Thyroid gland (tissue), 4 donors: ENCODE measurements around the gene TXNL1. TPM values are rescaled to one million over a fixed set of nuclear protein-coding genes. Genes with fewer than 3 reads are reported as not detected.
"Not testable (repeated sequence)": the region's sequence is repeated elsewhere in the genome, so short reads cannot be mapped to it uniquely, and the experiment has no call there.

Experiments used
- DNase-seq, 2 donors: peaks; one replicate each; pipeline ENCODE4 v3.0.0-alpha.2; 2019
- H3K27ac ChIP-seq, 3 donors: fragments of 200-600 bp; sonication (generic); 1 replicate in 2 of 3; 2 replicates in 1 of 3; pipeline ENCODE4 v1.5.1; 2016 to 2019; ENCODE audit warnings: mild to moderate bottlenecking in 1 of 3, moderate library complexity in 1 of 3
- H3K27me3 ChIP-seq: fragments of 200-600 bp; sonication (generic); one replicate; pipeline ENCODE4 v1.5.1; 2019
- H3K36me3 ChIP-seq, 2 donors: fragments of 200-600 bp; sonication (generic); one replicate each; pipeline ENCODE4 v1.5.1; 2016 to 2019
- H3K4me1 ChIP-seq, 2 donors: fragments of 200-600 bp; sonication (generic); one replicate each; pipeline ENCODE4 v1.5.1; 2017 to 2019
- H3K4me3 ChIP-seq, 3 donors: fragments of 200-600 bp; sonication (generic); replicated peaks in 1 of 3; 1 replicate in 2 of 3; 2 replicates in 1 of 3; pipeline ENCODE4 v1.5.1; 2016; ENCODE audit warnings: mild to moderate bottlenecking in 1 of 3
- H3K9me3 ChIP-seq: fragments of 200-600 bp; sonication (generic); one replicate; pipeline ENCODE4 v1.5.1; 2017
- POLR2A ChIP-seq, 2 donors: fragments of 450-650 bp; IDR thresholded peaks; one replicate each; pipeline ENCODE4 v1.6.1; 2017; ENCODE audit warnings: antibody characterized with exemption in 2 of 2, mild to moderate bottlenecking in 2 of 2, moderate library complexity in 1 of 2
- WGBS, 2 donors: methylation state at CpG; one replicate each; pipeline ENCODE4 v1.1.5; 2017; 5-methylcytosine and 5-hydroxymethylcytosine counted together
- intact Hi-C: fragments of 100-400 bp; cut with DNase I; formaldehyde crosslinking; loops from one replicate; pipeline ENCODE4 v1.15.1; 2023
- total RNA-seq, 4 donors: library from RNA; depleted of rRNA; stranded (reverse); fragments of >200 nt; gene quantifications; one replicate each; pipeline ENCODE4 v1.2.3, GENCODE V29; 2016
- TF ChIP-seq, protein P1 (sequence below), 6 experiments: fragments of 200-600 bp in 3 of 6; fragments of 450-650 bp in 3 of 6; sonication (generic) in 3 of 6; IDR thresholded peaks; one replicate each; pipeline ENCODE4 v1.5.1; 2016 to 2019; ENCODE audit warnings: antibody characterized with exemption in 6 of 6, mild to moderate bottlenecking in 2 of 6, inconsistent platforms in 1 of 6, moderate library complexity in 1 of 6

TXNL1 gene
- total RNA-seq, 4 donors from 2014 or later, result 151 to 242 (median 168) TPM

DNA sequence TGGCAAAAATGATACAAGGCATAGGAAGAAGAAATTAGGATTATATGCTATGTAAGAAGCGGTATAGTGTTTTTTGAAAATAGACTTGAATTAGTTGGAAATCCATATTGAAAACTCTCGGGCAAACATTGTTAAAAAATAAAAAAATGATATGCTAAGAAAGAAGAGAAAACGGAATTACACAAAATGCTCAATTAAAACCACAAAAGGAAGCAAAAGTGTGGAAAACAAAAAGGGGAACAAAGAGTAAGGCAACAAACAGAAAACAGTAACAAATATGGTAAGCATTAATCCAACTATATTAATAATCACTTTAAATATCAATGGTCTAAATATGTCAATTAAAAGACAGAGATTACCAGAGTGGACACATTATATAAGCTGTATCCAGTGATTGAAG, 58.4 kb downstream of the TXNL1 start:
- peaks cover 9% of the 10 kb centered on the region in 2 donors for H3K4me1 ChIP-seq
- H3K27me3 ChIP-seq, result no peaks in the 10 kb centered on the region
- no peak for DNase-seq
- no peaks in the 10 kb centered on the region for H3K9me3 ChIP-seq
- no peak overlapping the region for H3K4me3 ChIP-seq
- intact Hi-C loops, result no loop called here
- H3K36me3 ChIP-seq, result no peaks in the 10 kb centered on the region
- WGBS, 2 donors, result 75 to 77% methylated on average over 3 of the region's 3 CpGs
- no peak overlapping the region for H3K27ac ChIP-seq
- TF ChIP-seq, protein P1, sequence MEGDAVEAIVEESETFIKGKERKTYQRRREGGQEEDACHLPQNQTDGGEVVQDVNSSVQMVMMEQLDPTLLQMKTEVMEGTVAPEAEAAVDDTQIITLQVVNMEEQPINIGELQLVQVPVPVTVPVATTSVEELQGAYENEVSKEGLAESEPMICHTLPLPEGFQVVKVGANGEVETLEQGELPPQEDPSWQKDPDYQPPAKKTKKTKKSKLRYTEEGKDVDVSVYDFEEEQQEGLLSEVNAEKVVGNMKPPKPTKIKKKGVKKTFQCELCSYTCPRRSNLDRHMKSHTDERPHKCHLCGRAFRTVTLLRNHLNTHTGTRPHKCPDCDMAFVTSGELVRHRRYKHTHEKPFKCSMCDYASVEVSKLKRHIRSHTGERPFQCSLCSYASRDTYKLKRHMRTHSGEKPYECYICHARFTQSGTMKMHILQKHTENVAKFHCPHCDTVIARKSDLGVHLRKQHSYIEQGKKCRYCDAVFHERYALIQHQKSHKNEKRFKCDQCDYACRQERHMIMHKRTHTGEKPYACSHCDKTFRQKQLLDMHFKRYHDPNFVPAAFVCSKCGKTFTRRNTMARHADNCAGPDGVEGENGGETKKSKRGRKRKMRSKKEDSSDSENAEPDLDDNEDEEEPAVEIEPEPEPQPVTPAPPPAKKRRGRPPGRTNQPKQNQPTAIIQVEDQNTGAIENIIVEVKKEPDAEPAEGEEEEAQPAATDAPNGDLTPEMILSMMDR (IDR thresholded peaks at IDR 0.05), result no peak
- TF ChIP-seq POLR2A (IDR thresholded peaks at IDR 0.05), result no peak

DNA sequence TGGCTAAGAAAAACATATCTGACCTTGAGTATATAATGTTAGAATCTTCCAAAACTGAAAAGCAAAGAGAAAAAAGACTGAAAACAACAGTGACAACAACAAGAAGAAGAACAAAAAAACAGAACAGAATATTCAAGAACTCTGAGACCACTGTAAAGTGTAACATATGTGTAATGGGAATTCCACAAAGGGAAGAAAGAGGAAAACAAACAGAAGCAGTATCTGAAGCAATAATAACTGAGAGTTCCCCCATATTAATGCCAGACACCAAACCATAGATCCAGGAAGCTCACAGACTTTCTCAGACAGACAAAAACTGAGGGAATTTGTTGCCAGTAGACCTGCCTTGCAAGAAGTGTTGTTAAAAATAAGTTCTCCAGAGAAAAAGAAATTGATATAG, 58.9 kb downstream of the TXNL1 start:
- Histone ChIP-seq H3K36me3 (no peaks in the 10 kb centered on the region), H3K27me3 (no peaks in the 10 kb centered on the region), H3K4me3 (no peak overlapping the region), H3K27ac (no peak overlapping the region), H3K4me1 (peaks cover 15% of the 10 kb centered on the region in 2 donors), H3K9me3 (no peaks in the 10 kb centered on the region)
- DNase-seq, result no peak
- intact Hi-C loops, result loop anchor here (10.0 kb wide), 1 partner anchor 1345 kb away; no protein-coding TSS in a partner anchor
- no peak for TF ChIP-seq POLR2A (IDR thresholded peaks at IDR 0.05)
- TF ChIP-seq, protein P1 (IDR thresholded peaks at IDR 0.05), result no peak

DNA sequence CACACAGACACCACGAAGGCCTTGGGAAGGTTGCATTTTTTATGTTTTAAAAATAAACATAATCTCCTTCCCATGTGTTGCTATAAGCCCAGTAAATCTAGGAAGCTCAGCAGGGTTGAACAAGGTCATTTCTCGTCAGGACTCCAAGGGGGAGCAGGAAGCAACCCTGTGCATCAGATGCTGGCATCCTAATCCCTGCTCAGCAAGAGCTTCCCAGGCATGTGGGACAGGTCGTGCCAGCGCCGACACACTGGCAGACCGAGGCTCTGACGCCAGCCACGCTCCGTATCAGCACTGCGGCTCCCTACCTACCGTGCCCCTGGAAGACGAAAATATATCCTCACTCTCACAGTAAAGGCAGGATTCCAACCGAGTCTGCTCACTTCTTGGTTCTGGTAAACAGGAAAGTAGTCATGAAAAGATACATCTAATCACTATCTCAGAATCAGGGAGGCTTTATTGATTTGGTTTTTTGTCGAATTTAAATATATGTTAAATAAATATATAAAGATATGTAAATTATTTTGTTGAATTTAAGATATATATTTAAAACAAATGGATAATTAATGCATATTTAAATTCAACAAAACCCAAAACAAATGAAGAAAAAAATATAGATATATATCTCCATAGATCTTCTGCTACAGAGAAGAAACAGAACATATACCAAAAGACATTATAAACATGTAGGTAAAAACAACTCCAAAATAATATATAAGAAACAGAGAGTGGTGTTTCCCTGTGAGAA, 61.4 kb downstream of the TXNL1 start:
- Histone ChIP-seq H3K4me1 (peaks cover 20 to 21% of the 10 kb centered on the region in 2 donors), H3K4me3 (no peak overlapping the region), H3K9me3 (no peaks in the 10 kb centered on the region), H3K27ac (no peak overlapping the region), H3K27me3 (no peaks in the 10 kb centered on the region), H3K36me3 (no peaks in the 10 kb centered on the region)
- intact Hi-C loops, result loop anchor here (10.0 kb wide), 1 partner anchor 1342 kb away; no protein-coding TSS in a partner anchor
- no peak for DNase-seq
- WGBS, 2 donors, result 64 to 74% methylated on average over 14 of the region's 14 CpGs
- no peak for TF ChIP-seq POLR2A (IDR thresholded peaks at IDR 0.05)

DNA sequence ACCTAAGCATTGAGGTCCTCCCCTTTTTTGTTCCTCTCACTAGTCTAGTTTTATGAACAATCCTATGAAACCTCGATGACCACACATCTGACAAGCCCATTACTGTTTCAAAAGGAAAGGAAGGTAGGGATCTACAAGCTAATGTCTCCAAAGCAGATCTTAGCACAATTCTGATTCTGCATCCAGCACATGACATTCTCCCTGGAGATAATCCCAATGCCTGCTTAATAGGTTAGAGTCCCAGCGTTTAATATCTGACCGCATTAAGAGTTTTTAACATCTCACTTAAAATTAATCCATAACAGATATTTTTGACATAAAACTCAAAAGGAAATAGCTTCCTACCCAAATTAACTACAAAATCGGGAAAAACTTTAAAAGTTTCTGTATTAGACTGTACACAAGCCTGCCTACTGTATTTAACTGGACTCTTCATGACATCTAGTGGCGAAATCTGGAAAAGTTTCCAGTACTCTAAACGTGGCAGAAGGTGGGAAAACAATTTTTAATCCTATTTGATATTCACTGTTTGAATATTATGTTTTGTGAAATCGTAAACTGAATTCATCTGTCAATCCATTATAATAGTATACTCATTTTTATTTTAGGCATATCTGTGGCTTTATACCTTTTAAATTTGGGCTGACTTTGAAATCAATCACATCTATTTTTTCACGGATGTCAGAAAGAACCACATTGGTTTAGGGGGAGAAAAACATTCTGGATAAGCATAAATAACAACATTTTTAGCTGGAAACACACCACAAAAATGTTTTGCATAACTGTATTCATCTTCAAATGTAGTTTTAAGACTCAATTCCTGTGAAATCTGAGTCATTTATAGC, 62.4 kb downstream of the TXNL1 start:
- 36 to 37% methylated on average over 8 of the region's 8 CpGs for WGBS, 2 donors
- Histone ChIP-seq H3K27ac (peak overlapping the region in 2 of 3 donors; percentile 31 to 83), H3K4me3 (no peak overlapping the region), H3K27me3 (no peaks in the 10 kb centered on the region), H3K9me3 (no peaks in the 10 kb centered on the region), H3K4me1 (peaks cover 20 to 21% of the 10 kb centered on the region in 2 donors), H3K36me3 (no peaks in the 10 kb centered on the region)
- no peak for DNase-seq
- TF ChIP-seq POLR2A (IDR thresholded peaks at IDR 0.05), result no peak
- TF ChIP-seq, protein P1 (IDR thresholded peaks at IDR 0.05), result peak in 5 of 6 experiments; percentile 55 to 95 (median 76)
- intact Hi-C loops, result loop anchor here (10.0 kb wide), 1 partner anchor 1341 kb away; no protein-coding TSS in a partner anchor

DNA sequence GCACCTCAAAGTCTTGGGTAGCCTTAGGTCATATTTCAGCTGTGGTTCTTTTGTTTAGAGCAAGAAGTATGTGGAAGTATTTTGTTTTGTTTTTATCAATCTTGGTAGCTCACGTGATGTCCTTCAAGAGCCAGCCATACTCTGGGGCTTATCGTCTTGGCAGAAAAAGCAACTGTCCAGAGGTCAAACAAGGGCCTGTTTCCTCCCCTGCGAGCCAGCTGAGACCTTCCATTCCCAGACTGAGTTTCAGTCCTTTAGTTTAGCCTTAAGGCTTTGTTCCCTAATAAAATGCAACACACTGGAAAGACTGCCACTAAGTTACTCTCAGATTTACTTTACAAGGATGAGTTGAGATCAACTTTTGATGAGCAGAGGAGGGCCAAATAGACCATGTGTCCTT, 63.5 kb downstream of the TXNL1 start:
- Histone ChIP-seq H3K4me1 (peaks cover 20 to 21% of the 10 kb centered on the region in 2 donors), H3K9me3 (no peaks in the 10 kb centered on the region), H3K27me3 (no peaks in the 10 kb centered on the region), H3K36me3 (no peaks in the 10 kb centered on the region), H3K4me3 (no peak overlapping the region), H3K27ac (peak overlapping the region; percentile 31 to 83 (median 51))
- TF ChIP-seq, protein P1 (IDR thresholded peaks at IDR 0.05), result no peak
- TF ChIP-seq POLR2A (IDR thresholded peaks at IDR 0.05), result no peak
- intact Hi-C loops, result loop anchor here (10.0 kb wide), 1 partner anchor 1340 kb away; no protein-coding TSS in a partner anchor
- 1 to 16% methylated on average over 3 of the region's 3 CpGs for WGBS, 2 donors
- DNase-seq, result peak; percentile 49 to 53

DNA sequence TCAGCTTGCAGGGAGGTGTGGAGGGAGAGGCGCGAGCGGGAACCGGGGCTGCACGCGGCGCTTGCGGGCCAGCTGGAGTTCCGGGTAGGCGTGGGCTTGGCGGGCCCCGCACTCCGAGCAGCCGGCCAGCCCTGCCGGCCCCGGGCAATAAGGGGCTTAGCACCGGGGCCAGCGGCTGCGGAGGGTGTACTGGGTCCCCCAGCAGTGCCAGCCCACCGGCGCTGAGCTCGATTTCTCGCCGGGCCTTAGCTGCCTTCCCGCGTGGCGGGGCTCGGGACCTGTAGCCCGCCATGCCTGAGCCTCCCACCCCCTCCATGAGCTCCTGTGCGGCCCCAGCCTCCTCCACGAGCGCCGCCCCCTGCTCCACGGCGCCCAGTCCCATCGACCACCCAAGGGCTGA, 66.1 kb downstream of the TXNL1 start:
- intact Hi-C loops, result loop anchor here (10.0 kb wide), 1 partner anchor 1337 kb away; no protein-coding TSS in a partner anchor

More for the DNA sequence above, 66.1 kb downstream of the TXNL1 start:
- not testable (repeated sequence) for H3K27me3 ChIP-seq, H3K4me3 ChIP-seq, DNase-seq, H3K36me3 ChIP-seq, H3K27ac ChIP-seq, H3K9me3 ChIP-seq
- H3K4me1 ChIP-seq, result peaks cover 20 to 21% of the 10 kb centered on the region in 2 donors
- 91% methylated on average over 19 of the region's 36 CpGs; no CpG with 5 or more reads in 1 of the 2 donors for WGBS, 2 donors
